HG02970 (cell line): ENCODE results near the gene GZMB.
"Not testable (repeated sequence)": the region's sequence is repeated elsewhere in the genome, so short reads cannot be mapped to it uniquely, and the experiment has no call there.

ENCODE experiments used
- ATAC-seq: cut with Tn5 transposase; IDR thresholded peaks from one replicate; pipeline ENCODE4 v1.9.1; 2021; ENCODE audit warnings: mild to moderate bottlenecking, moderate library complexity, moderate number of reproducible peaks; ENCODE audit not compliant: unreplicated experiment, low FRiP score

GZMB gene

DNA sequence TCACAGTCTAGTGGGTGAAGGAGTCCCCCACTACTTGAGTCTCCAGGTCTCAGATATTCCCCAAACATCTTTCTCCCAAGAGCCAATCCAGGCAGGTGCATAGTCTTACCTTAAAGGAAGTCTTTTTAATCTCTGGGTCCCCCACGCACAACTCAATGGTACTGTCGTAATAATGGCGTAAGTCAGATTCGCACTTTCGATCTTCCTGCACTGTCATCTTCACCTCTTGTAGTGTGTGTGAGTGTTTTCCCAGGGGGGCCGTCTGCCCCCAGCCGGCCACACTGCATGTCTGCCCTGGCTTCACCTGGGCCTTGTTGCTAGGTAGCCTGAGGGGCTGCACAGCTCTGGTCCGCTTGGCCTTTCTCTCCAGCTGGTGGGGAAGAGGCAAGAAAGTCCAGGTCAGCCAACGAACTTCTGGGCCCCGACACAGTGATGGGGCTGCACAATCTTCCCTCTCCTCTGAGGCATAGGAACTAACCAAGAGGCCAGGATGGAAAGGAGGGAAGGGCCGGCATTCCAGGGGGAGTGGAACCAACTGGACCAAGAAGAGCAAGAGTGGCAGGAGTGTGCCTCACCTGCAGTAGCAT lies 2.1 kb downstream of the GZMB start:
- no peak for ATAC-seq

DNA sequence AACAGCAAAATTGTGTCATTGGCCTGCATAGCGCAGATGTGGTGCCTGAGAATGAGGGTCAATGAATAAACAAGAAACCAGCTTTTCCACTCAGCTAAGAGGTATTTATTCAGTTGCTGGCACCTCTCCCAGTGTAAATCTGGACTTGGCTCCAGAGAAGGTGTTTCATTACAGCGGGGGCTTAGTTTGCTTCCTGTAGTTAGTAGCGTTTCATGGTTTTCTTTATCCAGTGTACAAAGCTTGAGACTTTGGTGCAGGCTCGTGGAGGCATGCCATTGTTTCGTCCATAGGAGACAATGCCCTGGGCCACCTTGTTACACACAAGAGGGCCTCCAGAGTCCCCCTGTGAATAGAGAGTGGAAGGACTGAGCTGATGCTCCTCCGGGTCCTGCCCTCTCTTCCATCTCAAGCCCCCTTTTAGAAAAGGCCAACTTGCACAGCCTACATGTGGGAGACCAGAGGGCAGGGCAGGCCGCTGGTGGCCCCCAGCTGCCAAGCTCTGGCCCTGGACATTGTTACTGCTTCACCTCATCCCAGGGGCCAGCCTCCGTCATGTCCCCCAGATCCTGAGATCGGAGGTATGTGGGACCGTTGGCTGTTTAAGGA lies 3.0 kb downstream of the GZMB start:
- no peak for ATAC-seq

DNA sequence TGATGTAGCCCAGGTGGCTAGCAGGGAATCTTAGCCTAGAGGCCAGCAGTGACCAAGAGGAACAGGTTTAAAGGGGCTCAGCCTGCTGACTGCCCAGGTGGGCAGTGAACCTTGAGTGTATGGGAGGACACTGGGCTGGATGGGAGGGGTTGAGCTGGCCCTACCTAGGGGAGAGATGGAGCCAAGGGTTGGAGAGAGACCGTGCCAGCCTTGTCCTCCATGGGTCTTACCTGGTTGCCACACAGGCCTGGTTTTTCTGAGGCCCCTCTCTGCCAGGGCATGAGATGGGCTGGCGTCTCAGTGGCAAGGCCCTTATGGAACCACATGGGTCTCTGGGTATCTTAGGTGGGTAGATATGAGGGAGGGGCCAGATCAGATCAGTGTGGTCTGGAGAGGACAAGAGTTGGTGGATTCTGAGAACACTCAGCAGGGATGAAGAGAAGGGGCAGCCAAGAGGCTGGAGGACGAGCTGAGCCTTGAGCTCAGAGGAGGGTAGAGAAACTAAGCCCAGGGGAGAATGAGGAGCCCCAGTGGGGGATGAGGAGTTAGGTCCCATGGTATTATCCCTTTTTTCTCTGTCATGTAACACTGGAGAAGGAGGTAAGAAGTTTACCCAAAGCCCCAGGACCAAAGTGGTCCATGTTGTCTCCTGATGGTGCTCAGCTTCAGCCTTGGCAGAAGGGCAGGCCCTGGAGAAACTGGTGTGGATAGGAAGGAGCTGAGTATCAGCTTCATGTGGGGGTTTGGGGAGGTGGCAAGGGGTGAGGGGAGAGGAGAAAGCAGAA lies 3.7 kb downstream of the GZMB start:
- ATAC-seq = no peak

DNA sequence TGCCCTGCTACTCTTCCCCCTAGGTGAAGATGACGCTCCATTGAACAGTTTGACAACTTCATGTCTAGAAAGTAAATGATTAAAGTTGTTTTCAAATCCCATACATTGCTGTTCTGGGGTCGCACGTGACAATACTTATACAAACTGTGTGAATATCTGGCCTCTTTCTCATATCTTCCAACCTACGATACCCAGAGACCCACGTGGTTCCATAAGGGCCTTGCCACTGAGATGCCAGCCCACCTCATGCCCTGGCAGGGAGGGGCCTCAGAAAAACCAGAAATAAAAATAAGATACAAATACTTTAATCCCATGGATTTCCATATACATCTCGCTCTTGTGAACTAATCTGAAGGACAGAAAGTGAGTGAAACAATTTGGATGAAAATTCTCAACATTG lies 4.5 kb downstream of the GZMB start:
- no peak for ATAC-seq

DNA sequence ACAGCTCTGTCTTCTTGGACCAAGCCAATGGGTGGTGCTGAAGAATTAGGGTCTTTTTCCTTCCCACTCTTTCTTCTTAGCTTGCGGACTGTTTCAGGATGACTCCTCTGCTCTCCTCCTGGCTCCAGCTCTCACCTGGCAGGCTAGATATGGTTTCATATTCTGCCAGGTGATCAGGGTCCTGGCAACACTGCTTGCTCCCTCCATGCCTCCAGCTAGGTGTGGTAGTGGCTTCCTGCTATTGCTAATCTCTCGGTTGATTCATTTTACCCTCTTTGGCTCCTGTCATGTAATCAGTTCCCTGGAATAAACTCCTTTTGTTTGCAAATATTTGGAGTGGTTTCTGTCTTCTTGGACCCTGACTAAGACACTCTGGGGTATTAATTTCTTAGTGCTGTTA lies 20.2 kb downstream of the GZMB start:
- no peak for ATAC-seq

DNA sequence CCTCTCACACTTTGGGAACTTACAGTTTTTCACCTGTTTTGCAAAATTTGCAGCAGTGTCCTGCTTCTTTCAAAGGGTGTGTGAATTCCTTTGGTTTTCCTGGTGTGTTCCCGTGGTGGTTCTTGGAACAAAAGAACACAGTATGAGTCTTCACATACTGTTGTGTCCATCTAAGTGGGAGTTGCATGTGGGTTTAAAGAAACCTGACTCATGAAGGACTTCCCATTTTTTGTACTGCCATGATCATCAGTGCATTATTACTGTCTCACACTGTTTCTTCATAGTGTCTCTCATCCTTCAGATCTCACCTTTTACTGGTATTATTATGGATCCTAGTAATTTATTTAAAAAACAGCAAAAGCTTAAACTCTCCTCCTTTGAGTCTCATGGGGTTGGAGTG lies 20.7 kb downstream of the GZMB start:
- no peak for ATAC-seq

DNA sequence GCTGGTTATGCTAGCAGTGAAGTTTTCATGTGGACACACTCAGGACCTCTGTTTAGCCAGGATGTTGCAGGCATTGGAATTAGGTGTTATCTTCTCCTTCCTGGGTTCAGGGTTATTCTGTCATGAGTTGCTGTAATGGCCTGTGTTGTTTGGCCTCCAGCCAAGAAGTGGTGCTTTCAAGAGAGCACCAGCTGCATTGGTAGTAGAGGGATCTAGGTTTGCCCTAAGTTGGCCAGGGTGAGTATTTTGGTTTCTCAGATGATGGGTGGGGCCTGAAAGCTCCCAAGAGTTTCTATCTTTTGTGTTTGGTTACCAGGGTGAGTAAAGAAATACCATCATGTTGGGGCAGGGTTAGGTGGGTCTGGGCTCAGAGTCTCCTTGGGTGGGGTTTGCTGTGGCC lies 21.8 kb downstream of the GZMB start:
- ATAC-seq = no peak

DNA sequence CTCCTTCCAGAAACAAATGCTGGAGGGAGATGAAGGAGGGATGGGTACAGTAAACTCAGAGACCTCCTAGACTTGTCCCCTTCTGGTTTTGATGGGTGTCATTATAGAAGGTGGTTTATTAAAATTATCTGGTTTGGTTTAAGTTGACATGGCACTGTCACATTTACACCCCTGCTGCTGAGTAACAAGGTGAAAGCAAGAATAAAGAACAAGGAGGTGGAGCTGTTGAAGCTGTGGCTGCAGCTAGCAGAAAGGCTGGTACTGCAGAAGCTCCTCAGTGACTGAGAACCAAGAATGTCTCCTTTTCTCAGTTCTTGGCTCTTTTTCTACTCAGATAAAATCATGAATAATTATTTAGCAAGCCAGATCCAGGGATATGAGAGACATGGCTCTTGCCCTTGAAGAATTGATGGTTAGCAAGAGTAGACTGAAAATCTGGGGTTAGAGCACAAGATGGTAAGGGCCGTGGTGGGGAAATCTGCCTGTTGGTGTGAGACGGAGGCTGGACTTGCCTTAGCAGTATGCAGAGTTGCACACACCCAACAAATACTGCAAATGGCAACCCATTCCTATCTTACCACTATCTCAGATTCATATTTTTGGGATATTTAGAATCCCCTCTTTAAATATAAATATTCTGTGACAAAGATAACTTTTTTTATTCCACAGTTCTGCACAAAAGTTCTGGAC lies 24.2 kb downstream of the GZMB start, which contains the start of gene GZMH:
Gene GZMH (minus strand): TSS at position 31 of the 690 bp plus-strand sequence. CDS start 72 bp downstream, outside the sequence.
- no peak for ATAC-seq

DNA sequence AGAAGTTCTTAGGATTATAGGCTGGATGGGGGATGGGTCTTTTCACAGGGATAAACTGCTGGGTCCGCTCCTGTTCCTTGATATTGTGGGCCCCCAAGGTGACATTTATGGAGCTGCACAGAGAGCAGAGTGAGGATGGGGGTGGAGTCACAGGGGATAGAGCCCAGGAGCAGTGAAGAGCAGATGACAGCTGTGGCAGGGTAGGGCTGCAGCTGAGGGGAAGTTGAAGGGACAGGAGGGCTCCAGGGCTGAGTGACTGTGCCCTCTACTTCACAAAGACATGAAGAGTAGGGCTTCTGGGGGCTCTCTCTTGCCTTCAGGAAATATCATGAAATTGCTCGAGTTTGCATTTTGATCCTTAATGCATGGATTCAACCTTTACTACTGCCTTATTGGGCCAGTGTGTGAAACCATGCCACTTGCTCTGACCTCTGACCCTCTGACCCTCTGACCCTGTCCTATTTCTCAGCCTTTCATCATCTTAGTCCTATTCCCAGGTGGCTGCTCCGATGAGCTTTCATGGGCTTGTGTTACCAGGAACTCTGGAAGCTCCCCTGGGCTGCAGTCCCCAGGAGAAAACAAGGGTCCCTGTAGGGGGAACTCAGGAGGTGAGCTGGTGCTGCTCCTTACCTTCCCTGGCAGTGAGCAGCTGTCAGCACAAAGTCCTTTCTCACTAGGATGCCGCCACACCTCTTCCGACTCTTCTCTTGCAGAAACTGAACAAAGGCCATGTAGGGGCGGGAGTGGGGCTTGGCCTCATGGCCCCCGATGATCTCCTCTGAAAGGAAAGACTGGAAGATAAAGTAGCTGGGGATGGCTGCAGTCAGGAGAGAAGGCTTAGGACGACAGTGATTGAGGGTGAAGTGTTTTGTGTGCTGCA lies 26.1 kb downstream of the GZMB start:
- no peak for ATAC-seq

DNA sequence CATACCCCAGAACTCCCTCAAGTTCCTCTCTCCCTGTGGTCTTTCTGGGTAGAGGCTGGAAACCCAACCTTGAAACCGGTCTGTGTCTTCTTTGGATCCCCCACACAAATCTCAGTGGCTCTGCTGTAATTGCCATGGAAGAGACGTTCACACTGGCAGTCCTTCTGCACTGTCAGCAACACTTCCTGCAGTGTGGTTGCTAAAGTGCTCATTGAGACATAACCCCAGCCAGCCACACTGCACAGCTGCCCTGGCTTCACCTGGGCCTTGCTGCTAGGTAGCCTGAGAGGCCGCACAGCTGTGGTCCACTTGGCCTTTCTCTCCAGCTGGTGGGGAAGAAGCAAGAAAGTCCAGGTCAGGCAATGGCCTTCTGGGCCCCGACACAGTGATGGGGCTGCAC lies 26.9 kb downstream of the GZMB start:
- ATAC-seq = no peak

DNA sequence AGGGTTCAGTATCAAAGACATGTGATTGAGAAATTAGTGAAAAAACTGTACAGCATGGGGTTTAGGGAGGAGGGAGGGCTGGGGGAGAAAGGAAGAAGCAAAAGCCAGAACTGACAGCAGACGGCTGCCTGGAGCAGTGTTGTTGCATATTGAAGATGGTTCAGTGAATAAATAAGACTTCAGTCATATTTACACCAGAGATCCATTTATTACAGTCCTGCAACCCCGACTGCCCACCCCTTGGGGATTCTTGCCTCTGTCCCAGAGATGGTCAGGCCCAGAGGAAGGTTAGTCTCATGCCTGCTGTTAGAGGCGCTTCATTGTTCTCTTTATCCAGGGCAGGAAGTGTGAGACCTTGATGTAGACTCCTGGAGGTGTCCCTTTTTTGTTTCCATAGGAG lies 27.7 kb downstream of the GZMB start:
- no peak for ATAC-seq

DNA sequence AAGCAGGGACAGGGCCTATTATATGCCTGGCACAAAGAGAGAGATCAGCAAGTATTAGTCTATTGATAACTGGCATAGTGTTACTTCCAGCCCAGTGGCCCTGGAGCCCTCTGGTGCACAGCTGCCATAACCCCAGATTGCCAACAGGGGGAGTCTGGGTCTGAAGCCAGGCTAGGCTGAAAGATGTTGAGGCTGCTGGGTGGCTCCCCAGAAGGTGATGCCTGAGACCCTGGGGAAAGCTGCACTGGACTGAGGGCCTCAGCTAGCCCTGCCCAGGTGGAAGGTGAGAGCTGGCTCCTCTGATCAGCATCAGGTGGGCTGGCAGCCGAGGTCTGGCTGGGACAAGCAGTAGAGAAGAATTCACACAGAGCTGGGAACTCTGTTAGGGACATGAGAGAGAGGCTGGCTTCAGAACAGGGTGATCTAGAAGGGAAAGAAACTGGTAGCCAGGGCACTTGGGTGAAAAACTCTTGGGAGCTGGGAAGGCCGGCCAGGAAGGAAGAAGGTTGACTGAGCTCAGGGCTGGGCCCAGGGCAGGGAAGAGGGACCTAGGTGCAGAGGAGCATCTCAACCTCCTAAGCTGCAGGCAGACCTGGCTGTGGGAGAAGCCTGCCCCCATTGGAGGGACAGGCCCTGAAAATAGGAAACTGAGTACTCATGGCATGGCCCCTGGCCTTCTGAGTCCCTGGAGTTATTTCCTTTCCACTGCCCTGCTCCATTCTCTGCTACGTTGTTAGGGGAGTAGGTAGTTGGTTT lies 28.4 kb downstream of the GZMB start:
- peak; percentile 76 for ATAC-seq

DNA sequence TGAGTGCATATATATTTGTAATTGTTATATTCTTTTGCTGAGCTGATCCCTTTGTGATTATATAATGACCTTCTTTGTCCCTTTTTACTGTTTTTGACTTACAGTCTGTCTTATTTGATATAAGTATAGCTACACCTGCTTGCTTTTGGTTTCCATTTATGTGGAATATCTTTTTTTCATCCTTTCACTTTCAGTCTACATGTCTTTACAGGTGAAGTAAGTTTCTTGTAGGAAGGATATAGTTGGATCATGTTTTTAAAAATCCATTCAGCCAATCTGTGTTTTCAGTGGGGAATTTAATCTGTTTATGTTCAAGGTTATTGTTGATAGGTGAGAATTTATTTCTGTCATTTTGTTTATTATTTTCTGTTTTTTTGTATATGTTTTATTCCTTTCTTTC lies 36.6 kb downstream of the GZMB start:
- ATAC-seq = no peak

DNA sequence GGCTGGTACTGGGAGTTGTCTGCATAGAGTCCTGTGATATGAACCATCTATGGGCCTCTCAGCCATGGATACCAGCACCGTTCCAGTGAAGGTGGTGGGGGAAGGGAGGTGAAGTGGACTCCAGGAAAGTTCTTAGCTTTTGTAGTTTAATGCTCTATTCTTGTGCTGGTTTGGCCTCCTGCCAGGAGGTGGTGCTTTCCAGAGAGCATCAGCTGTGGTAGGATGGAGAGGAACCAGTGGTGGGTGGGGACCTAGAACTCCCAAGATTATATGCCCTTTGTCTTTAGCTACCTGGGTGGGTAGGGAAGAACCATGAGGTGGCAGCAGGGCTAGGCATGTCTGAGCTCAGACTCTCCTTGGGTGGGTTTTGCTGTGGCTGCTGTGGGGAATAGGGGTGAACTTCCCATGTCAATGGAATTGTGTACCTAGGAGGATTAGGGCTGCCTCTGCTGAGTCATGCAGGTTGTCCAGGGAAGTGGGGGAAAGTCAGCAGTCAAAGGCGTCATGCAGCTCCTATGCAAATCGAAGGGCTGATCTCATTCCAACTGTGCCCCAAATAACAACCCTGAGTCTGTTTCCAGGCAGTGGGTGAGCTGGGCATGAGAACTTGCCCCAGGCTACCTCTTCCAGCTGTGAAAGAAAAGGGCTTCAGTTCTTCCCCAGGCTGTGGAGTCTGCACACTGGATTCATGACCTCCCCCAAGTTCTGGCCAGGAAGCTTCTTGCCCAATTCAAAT lies 38.7 kb downstream of the GZMB start:
- ATAC-seq = no peak

DNA sequence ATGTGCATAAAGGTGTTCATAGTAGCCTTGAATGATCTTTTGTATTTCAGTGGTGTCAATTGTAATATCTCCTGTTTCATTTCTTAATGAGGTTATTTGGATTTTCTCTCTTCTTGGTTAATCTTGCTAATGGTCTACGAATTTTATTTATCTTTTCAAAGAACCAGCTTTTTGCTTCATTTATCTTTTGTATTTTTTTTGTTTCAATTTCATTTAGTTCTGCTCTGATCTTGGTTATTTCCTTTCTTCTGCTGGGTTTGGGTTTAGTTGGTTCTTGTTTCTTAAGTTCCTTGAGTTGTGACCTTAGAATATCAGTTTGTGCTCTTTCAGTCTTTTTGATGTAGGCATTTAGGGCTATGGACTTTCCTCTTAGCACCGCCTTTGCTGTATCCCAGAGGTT lies 43.0 kb downstream of the GZMB start:
- ATAC-seq = not testable (repeated sequence)

DNA sequence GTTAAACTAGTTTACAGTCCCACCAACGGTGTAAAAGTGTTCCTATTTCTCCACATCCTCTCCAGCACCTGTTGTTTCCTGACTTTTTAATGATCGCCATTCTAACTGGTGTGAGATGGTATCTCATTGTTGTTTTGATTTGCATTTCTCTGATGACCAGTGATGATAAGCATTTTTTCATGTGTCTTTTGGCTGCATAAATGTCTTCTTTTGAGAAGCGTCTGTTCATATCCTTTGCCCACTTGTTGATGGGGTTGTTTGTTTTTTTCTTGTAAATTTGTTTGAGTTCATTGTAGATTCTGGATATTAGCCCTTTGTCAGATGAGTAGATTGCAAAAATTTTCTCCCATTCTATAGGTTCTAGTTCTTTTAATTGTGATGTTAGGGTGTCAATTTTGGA lies 49.6 kb downstream of the GZMB start:
- not testable (repeated sequence) for ATAC-seq
